IMR-90 (cell line): ENCODE data around the gene C10orf105. TPM values are rescaled to one million over a fixed set of nuclear protein-coding genes. Genes with fewer than 3 reads are reported as not detected.

ENCODE experiments used
- ATAC-seq: fragments of 200-7000 bp; cut with Tn5 transposase; 2 replicates; pipeline ENCODE4 v1.9.1; 2020; ENCODE audit warnings: low read depth, mild to moderate bottlenecking, moderate library complexity
- BruUV-seq: library from RNA; stranded (reverse); fragments of 400-500 nt; replicated peaks from 2 replicates; lab custom pipeline; 2021; lab: Mats Ljungman, UMichigan
- CTCF ChIA-PET: fragments of 300-600 bp; formaldehyde crosslinking; extraction: SDS; loops from one replicate; lab custom pipeline; 2021; ENCODE audit warnings: antibody characterized with exemption; lab: Yijun Ruan, JAX
- POLR2A ChIA-PET: fragments of 300-600 bp; sonication (Branson Sonifier 250); formaldehyde crosslinking; loops from one replicate; lab custom pipeline; 2022; ENCODE audit warnings: antibody characterized with exemption; ENCODE audit not compliant: unreplicated experiment; lab: Charles Lee
- DNase-seq: peaks from one replicate; pipeline ENCODE4 v3.0.0; 2013
- H2AFZ ChIP-seq: replicated peaks from 2 replicates; pipeline ENCODE3; 2013; ENCODE audit warnings: low read length, mild to moderate bottlenecking; ENCODE audit not compliant: poor library complexity
- H2AK5ac ChIP-seq: 2 replicates; pipeline ENCODE4 v1.6.1; 2013; ENCODE audit warnings: low read depth, low read length, inconsistent platforms
- H2AK9ac ChIP-seq: replicated peaks from 2 replicates; pipeline ENCODE3; 2013; ENCODE audit warnings: mild to moderate bottlenecking, low read depth, low read length, moderate library complexity; ENCODE audit not compliant: poor library complexity
- H2BK120ac ChIP-seq: 2 replicates; pipeline ENCODE4 v1.6.1; 2013; ENCODE audit warnings: low read depth, low read length, inconsistent platforms
- H2BK15ac ChIP-seq: 3 replicates; pipeline ENCODE4 v1.6.1; 2013; ENCODE audit warnings: low read depth, low read length, inconsistent platforms
- H2BK20ac ChIP-seq: 2 replicates; pipeline ENCODE4 v1.6.1; 2013; ENCODE audit warnings: low read depth, mild to moderate bottlenecking, inconsistent platforms, low read length, moderate library complexity
- H2BK5ac ChIP-seq: 2 replicates; pipeline ENCODE4 v1.6.1; 2013; ENCODE audit warnings: mild to moderate bottlenecking, low read depth, low read length, inconsistent platforms; ENCODE audit not compliant: poor library complexity, severe bottlenecking
- H3K14ac ChIP-seq: replicated peaks from 2 replicates; pipeline ENCODE4 v1.6.1; 2013; ENCODE audit warnings: low read depth, low read length, inconsistent platforms
- H3K18ac ChIP-seq: 2 replicates; pipeline ENCODE4 v1.6.1; 2013; ENCODE audit warnings: low read depth, low read length, control low read depth
- H3K23ac ChIP-seq: 2 replicates; pipeline ENCODE4 v1.6.1; 2013; ENCODE audit warnings: low read depth, low read length, inconsistent platforms
- H3K27ac ChIP-seq: 2 replicates; pipeline ENCODE4 v1.5.1; 2013; ENCODE audit warnings: mild to moderate bottlenecking, control low read depth, low read length; ENCODE audit not compliant: insufficient read depth
- H3K27me3 ChIP-seq: 2 replicates; pipeline ENCODE4 v1.6.1; 2013; ENCODE audit warnings: low read length; ENCODE audit not compliant: control insufficient read depth, insufficient read depth
- H3K36me3 ChIP-seq: 2 replicates; pipeline ENCODE4 v1.6.1; 2013; ENCODE audit warnings: low read length, mixed read lengths; ENCODE audit not compliant: control insufficient read depth, insufficient read depth
- H3K4ac ChIP-seq: 2 replicates; pipeline ENCODE4 v1.6.1; 2013; ENCODE audit warnings: low read depth, low read length, inconsistent platforms
- H3K4me1 ChIP-seq: 2 replicates; pipeline ENCODE4 v1.6.1; 2013; ENCODE audit warnings: low read length, mixed read lengths; ENCODE audit not compliant: control insufficient read depth, insufficient read depth
- H3K4me2 ChIP-seq: 2 replicates; pipeline ENCODE4 v1.6.1; 2013; ENCODE audit warnings: low read depth, mild to moderate bottlenecking, control low read depth, low read length, moderate library complexity
- H3K4me3 ChIP-seq: 2 replicates; pipeline ENCODE4 v1.5.1; 2013; ENCODE audit warnings: low read depth, mild to moderate bottlenecking, control low read depth, low read length, moderate library complexity; ENCODE audit not compliant: insufficient read depth
- H3K56ac ChIP-seq: 2 replicates; pipeline ENCODE4 v1.6.1; 2013; ENCODE audit warnings: low read length, inconsistent platforms; ENCODE audit not compliant: insufficient read depth; ENCODE audit errors: extremely low read depth
- H3K79me1 ChIP-seq, 2 experiments: 2 replicates each; pipeline ENCODE4 v1.6.1; 2013; ENCODE audit warnings: low read length in 2 of 2, inconsistent platforms in 1 of 2, low read depth in 1 of 2
- H3K9ac ChIP-seq: 2 replicates; pipeline ENCODE4 v1.6.1; 2013; ENCODE audit warnings: low read depth, low read length, control low read depth
- H3K9me1 ChIP-seq: 2 replicates; pipeline ENCODE4 v1.6.1; 2013; ENCODE audit warnings: low read length, inconsistent platforms; ENCODE audit not compliant: insufficient read depth
- H3K9me3 ChIP-seq: 2 replicates; pipeline ENCODE4 v1.6.1; 2013; ENCODE audit warnings: low read length; ENCODE audit not compliant: control insufficient read depth, insufficient read depth
- H4K20me1 ChIP-seq: 2 replicates; pipeline ENCODE4 v1.6.1; 2013; ENCODE audit warnings: low read length, inconsistent platforms; ENCODE audit not compliant: insufficient read depth
- H4K5ac ChIP-seq: 2 replicates; pipeline ENCODE4 v1.6.1; 2013; ENCODE audit warnings: mild to moderate bottlenecking, low read depth, low read length, control low read depth
- H4K8ac ChIP-seq, 2 experiments: 2 replicates each; pipeline ENCODE4 v1.6.1; 2013; ENCODE audit warnings: low read depth in 2 of 2, low read length in 2 of 2, control low read depth in 1 of 2, inconsistent platforms in 1 of 2
- H4K91ac ChIP-seq: 2 replicates; pipeline ENCODE4 v1.6.1; 2013; ENCODE audit warnings: low read depth, low read length, inconsistent platforms; ENCODE audit not compliant: insufficient read depth
- CTCF ChIP-seq: conservative IDR thresholded peaks from 2 replicates; pipeline ENCODE4 v1.5.1; 2012; ENCODE audit warnings: mild to moderate bottlenecking, low read depth, low read length, improper control_type of control experiment
- NFE2L2 ChIP-seq: fragments of 150-350 bp; IDR thresholded peaks from 2 replicates; pipeline ENCODE4 v1.6.1; 2016; ENCODE audit warnings: low read depth, mild to moderate bottlenecking, low read length
- RFX5 ChIP-seq: IDR thresholded peaks from 2 replicates; pipeline ENCODE4 v1.8.0; 2012; ENCODE audit warnings: low read depth, mild to moderate bottlenecking, low read length, moderate library complexity
- WGBS, 2 experiments: methylation state at CpG; one replicate each; pipeline versions ENCODE4 v1.1.5 to v1.1.7; 2013; ENCODE audit warnings: missing lambda C conversion rate in 2 of 2; ENCODE audit not compliant: insufficient read length in 1 of 2; ENCODE audit errors: extremely low coverage in 2 of 2; 5-methylcytosine and 5-hydroxymethylcytosine counted together
- dilution Hi-C: fragments of 300-500 bp; cut with HindIII; formaldehyde crosslinking; loops from one replicate; pipeline ENCODE4 v1.14.3; 2018; ENCODE audit warnings: low sequenced_read_pairs; ENCODE audit not compliant: unreplicated experiment
- in situ Hi-C: fragments of 300-500 bp; cut with MboI; formaldehyde crosslinking; loops from 3 replicates; pipeline ENCODE4 v1.14.3; 2019; ENCODE audit warnings: low sequenced_read_pairs, inconsistent platforms, mixed read lengths
- intact Hi-C: fragments of 100-400 bp; cut with micrococcal nuclease; formaldehyde crosslinking; loops from 2 replicates; pipeline ENCODE4 v1.10.0; 2022
- polyA plus RNA-seq, 3 experiments: library from polyadenylated mRNA; depleted of rRNA; stranded (reverse); fragments of >200 nt; gene quantifications; 2 replicates each; pipeline ENCODE4 v1.2.3, GENCODE V29; 2012; ENCODE audit warnings: low replicate concordance in 1 of 3
- total RNA-seq: library from RNA; depleted of rRNA; stranded (reverse); fragments of >200 nt; gene quantifications from 2 replicates; pipeline ENCODE4 v1.2.3, GENCODE V29; 2012

The C10orf105 gene
- total and polyA plus RNA-seq, 2 of the 4 experiments (the other 2 are of a cell fraction) = under 0.01 TPM; not detected in 1

- no TSS peak for BruUV-seq
- in situ Hi-C loops = no loop called here
- no peaks in the 10 kb centered on the region for H3K4me1 ChIP-seq
Measured at GRCh38 chr10:71747039-71747531, 27.5 kb upstream of the C10orf105 start.

More at GRCh38 chr10:71747039-71747531, 27.5 kb upstream of the C10orf105 start:
- H3K9me1 ChIP-seq = 0 out of 2 replicates have a peak, but pooled peaks cover 2% of the 10 kb centered on the region
- no peak overlapping the region for H3K27ac ChIP-seq
- no peak overlapping the region for H2AFZ ChIP-seq
- H4K8ac ChIP-seq = no peak overlapping the region
- H3K79me1 ChIP-seq = no peaks in the 10 kb centered on the region
- H2BK5ac ChIP-seq = no peak overlapping the region
- H2BK20ac ChIP-seq = no peak overlapping the region
- no peak overlapping the region for H3K4me2 ChIP-seq
- intact Hi-C loops (no loop called here), dilution Hi-C loops (no loop called here)
- ChIA-PET POLR2A (no interaction called here), CTCF (no interaction called here)
- 81% methylated on average over 2 of the region's 2 CpGs; no CpG with 5 or more reads in 1 of the 2 experiments for WGBS, 2 experiments
- no peak overlapping the region for H3K14ac ChIP-seq
- H3K27me3 ChIP-seq = peaks cover 7% of the 10 kb centered on the region
- H3K4me3 ChIP-seq = no peak overlapping the region
- H3K23ac ChIP-seq = no peak overlapping the region
- no peak overlapping the region for H4K91ac ChIP-seq
- no peak overlapping the region for H3K9ac ChIP-seq
- no peak overlapping the region for H2BK120ac ChIP-seq
- no peak overlapping the region for H3K18ac ChIP-seq
- no peaks in the 10 kb centered on the region; the same call in 1 of the 2 replicates for H4K20me1 ChIP-seq
- no peak overlapping the region for H3K4ac ChIP-seq
- no peak overlapping the region for H4K5ac ChIP-seq
- H2AK9ac ChIP-seq = no peak overlapping the region
- peaks cover 2% of the 10 kb centered on the region; the same call in 1 of the 2 replicates for H3K9me3 ChIP-seq
- H2AK5ac ChIP-seq = no peak overlapping the region
- H2BK15ac ChIP-seq = no peak overlapping the region
- no peak overlapping the region for H3K56ac ChIP-seq
- H3K36me3 ChIP-seq = peaks cover 7% of the 10 kb centered on the region; the same call in 1 of the 2 replicates
- DNase-seq (no peak), ATAC-seq (no peak)
- no peak for TF ChIP-seq CTCF
- TF ChIP-seq NFE2L2 = no peak
- no peak for TF ChIP-seq RFX5
